Motor neuron (in vitro differentiated cells): ENCODE results near the gene SNRPA1. TPM values are rescaled to one million over a fixed set of nuclear protein-coding genes. Genes with fewer than 3 reads are reported as not detected.

Experiments used
- ATAC-seq, 8 experiments: fragments of 200-7000 bp; cut with Tn5 transposase; replicated peaks in 6 of 8; 2 replicates each; pipeline ENCODE4 v1.8.0; 2021; ENCODE audit warnings: mild to moderate bottlenecking in 8 of 8, moderate library complexity in 8 of 8
- H3K27ac ChIP-seq, 2 donors: fragments of 250-450 bp; sonication (Bioruptor Pico); 2 replicates each; pipeline ENCODE4 v1.9.0; 2021; ENCODE audit warnings: antibody characterized with exemption in 2 of 2, mild to moderate bottlenecking in 2 of 2, moderate library complexity in 1 of 2
- H3K4me1 ChIP-seq, 2 donors: fragments of 250-450 bp; sonication (Bioruptor Pico); replicated peaks in 1 of 2; 2 replicates each; pipeline ENCODE4 v1.6.1; 2021; ENCODE audit warnings: antibody characterized with exemption in 2 of 2, mild to moderate bottlenecking in 2 of 2, moderate library complexity in 1 of 2
- H3K4me3 ChIP-seq, 5 donors: fragments of 250-450 bp; sonication (Bioruptor Pico); 2 replicates each; pipeline ENCODE4 v1.9.0; 2021; ENCODE audit warnings: antibody characterized with exemption in 5 of 5, mild to moderate bottlenecking in 5 of 5, moderate library complexity in 4 of 5
- WGBS, 10 experiments: fragments of 450-650 bp; shearing (Covaris generic); methylation state at CpG; one replicate each; pipeline ENCODE4 v1.0.0; 2022; 5-methylcytosine and 5-hydroxymethylcytosine counted together
- in situ Hi-C, 9 experiments: fragments of 400-800 bp; cut with MboI; loops; one replicate each; pipeline ENCODE4 v1.15.0; 2021; ENCODE audit warnings: low sequenced_read_pairs in 9 of 9, low pct_unique_long_range_greater_than_20kb in 2 of 9; ENCODE audit not compliant: unreplicated experiment in 9 of 9
- total RNA-seq, 8 experiments: library from RNA; unstranded; fragments of 300-600 nt; gene quantifications; 2 replicates each; pipeline versions ENCODE4 v1.2.3 to v1.2.4, GENCODE V29; 2022

SNRPA1 gene
- total RNA-seq, 8 experiments from 2014 or later = 30.9 to 101 (median 68.4) TPM

GRCh38 chr15:101264011-101264410, 31.0 kb downstream of the SNRPA1 start:
- in situ Hi-C loops = loop anchor here in 5 of 9 experiments (10.0 to 25.0 kb wide), 3 partner anchors 249 to 652 kb away; partner anchors contain the start of genes ASB7 (in 3 of the 5) and LINS1 (in 3 of the 5)
- Histone ChIP-seq H3K27ac (no peak overlapping the region), H3K4me1 (peaks cover 0 to 2% of the 10 kb centered on the region in 2 donors), H3K4me3 (no peak overlapping the region)
- no peak for ATAC-seq
- 70 to 100% (median 97%) methylated on average over 1 to 3 of the region's 4 CpGs; no CpG with 5 or more reads in 4 of the 10 experiments for WGBS, 10 experiments

- peaks cover 2 to 4% of the 10 kb centered on the region in 2 donors for H3K4me1 ChIP-seq
- no peak overlapping the region for H3K4me3 ChIP-seq
- in situ Hi-C loops = loop anchor here in 5 of 9 experiments (10.0 to 25.0 kb wide), 3 partner anchors 248 to 650 kb away; partner anchors contain the start of genes ASB7 (in 3 of the 5) and LINS1 (in 3 of the 5)
- 17 to 100% (median 50%) methylated on average over 1 to 4 of the region's 4 CpGs; no CpG with 5 or more reads in 1 of the 10 experiments for WGBS, 10 experiments
- ATAC-seq = no peak
- no peak overlapping the region for H3K27ac ChIP-seq
These were observed 32.5 kb downstream of the SNRPA1 start for GRCh38 chr15:101262551-101262950.

GRCh38 chr15:101258238-101259144, 36.6 kb downstream of the SNRPA1 start:
- peak; percentile 60 to 92 (median 75) for ATAC-seq
- Histone ChIP-seq H3K4me3 (no peak overlapping the region), H3K4me1 (peaks cover 4 to 8% of the 10 kb centered on the region in 2 donors), H3K27ac (no peak overlapping the region)
- in situ Hi-C loops = loop anchor here (5.0 to 25.0 kb wide), 9 partner anchors 164 to 646 kb away; partner anchors contain the start of genes ASB7 (in 3 of the 9) and LINS1 (in 3 of the 9)
- 7 to 31% (median 14%) methylated on average over 2 to 7 of the region's 11 CpGs for WGBS, 10 experiments

GRCh38 chr15:101256757-101257156, 38.3 kb downstream of the SNRPA1 start:
- no peak for ATAC-seq
- in situ Hi-C loops = loop anchor here (5.0 to 25.0 kb wide), 9 partner anchors 162 to 644 kb away; partner anchors contain the start of genes ASB7 (in 3 of the 9) and LINS1 (in 3 of the 9)
- 63 to 100% (median 82%) methylated on average over 1 to 6 of the region's 6 CpGs; no CpG with 5 or more reads in 2 of the 10 experiments for WGBS, 10 experiments
- Histone ChIP-seq H3K4me3 (no peak overlapping the region), H3K4me1 (peaks cover 8 to 9% of the 10 kb centered on the region in 2 donors), H3K27ac (no peak overlapping the region)

- peak in 3 of 8 experiments; percentile 4 to 41 (median 12) for ATAC-seq
- 43 to 100% (median 59%) methylated on average over 1 to 6 of the region's 8 CpGs; no CpG with 5 or more reads in 2 of the 10 experiments for WGBS, 10 experiments
- H3K27ac ChIP-seq = no peak overlapping the region
These were observed 39.3 kb downstream of the SNRPA1 start for GRCh38 chr15:101255615-101256241.

GRCh38 chr15:101255051-101255395, 40.0 kb downstream of the SNRPA1 start:
- peaks cover 10 to 11% of the 10 kb centered on the region in 2 donors for H3K4me1 ChIP-seq
- WGBS, 10 experiments = 39 to 100% (median 61%) methylated on average over 1 to 5 of the region's 5 CpGs; no CpG with 5 or more reads in 1 of the 10 experiments
- no peak overlapping the region for H3K4me3 ChIP-seq
- no peak overlapping the region for H3K27ac ChIP-seq
- ATAC-seq = no peak
- in situ Hi-C loops = loop anchor here (5.0 to 25.0 kb wide), 9 partner anchors 160 to 643 kb away; partner anchors contain the start of genes ASB7 (in 3 of the 9) and LINS1 (in 3 of the 9)

More at GRCh38 chr15:101255615-101256241, 39.3 kb downstream of the SNRPA1 start:
- Histone ChIP-seq H3K4me3 (no peak overlapping the region), H3K4me1 (peaks cover 8 to 9% of the 10 kb centered on the region in 2 donors)
- in situ Hi-C loops = loop anchor here (5.0 to 25.0 kb wide), 9 partner anchors 161 to 643 kb away; partner anchors contain the start of genes ASB7 (in 3 of the 9) and LINS1 (in 3 of the 9)

- Histone ChIP-seq H3K4me1 (peaks cover 16 to 17% of the 10 kb centered on the region in 2 donors), H3K4me3 (no peak overlapping the region), H3K27ac (no peak overlapping the region)
- 53 to 93% (median 84%) methylated on average over 2 to 6 of the region's 11 CpGs; no CpG with 5 or more reads in 3 of the 10 experiments for WGBS, 10 experiments
- ATAC-seq = no peak
- in situ Hi-C loops = loop anchor here (5.0 to 25.0 kb wide), 9 partner anchors 160 to 642 kb away; partner anchors contain the start of genes ASB7 (in 3 of the 9) and LINS1 (in 3 of the 9)
These were observed 40.6 kb downstream of the SNRPA1 start for GRCh38 chr15:101254157-101255050.

- WGBS, 10 experiments = 20 to 76% (median 38%) methylated on average over 1 to 3 of the region's 3 CpGs; no CpG with 5 or more reads in 3 of the 10 experiments
These were observed 42.2 kb downstream of the SNRPA1 start for GRCh38 chr15:101252836-101253235.

GRCh38 chr15:101251830-101252820, 42.9 kb downstream of the SNRPA1 start, which contains the start of gene CHSY1:
Gene CHSY1, minus strand, starts transcription at chr15:101252048. Its CDS starts 592 bp downstream, at chr15:101251456.
- in situ Hi-C loops = loop anchor here (10.0 to 25.0 kb wide), 6 partner anchors 157 to 640 kb away; partner anchors contain the start of genes ASB7 (in 3 of the 9) and LINS1 (in 3 of the 9)
- peak within 1 kb of the TSS; percentile 84 to 85 for H3K27ac ChIP-seq

More at GRCh38 chr15:101252836-101253235, 42.2 kb downstream of the SNRPA1 start:
- in situ Hi-C loops = loop anchor here (10.0 to 25.0 kb wide), 6 partner anchors 158 to 641 kb away; partner anchors contain the start of genes ASB7 (in 3 of the 9) and LINS1 (in 3 of the 9)
- Histone ChIP-seq H3K4me3 (peak overlapping the region; percentile 87 to 100 (median 89)), H3K27ac (no peak overlapping the region), H3K4me1 (peaks cover 20 to 28% of the 10 kb centered on the region in 2 donors)
- ATAC-seq = no peak

More at GRCh38 chr15:101251830-101252820, 42.9 kb downstream of the SNRPA1 start, which contains the start of gene CHSY1:
- H3K4me3 ChIP-seq = peak within 1 kb of the TSS; percentile 87 to 100 (median 89)
- 0 to 40% (median 3%) methylated on average over 1 to 25 of the region's 108 CpGs for WGBS, 10 experiments
- ATAC-seq = peak; percentile 71 to 87 (median 84)
- H3K4me1 ChIP-seq = peaks cover 20 to 30% of the 10 kb centered on the region in 2 donors
